Measurements from ENCODE around the gene FRS3. TPM values are rescaled to one million over a fixed set of nuclear protein-coding genes. Genes with fewer than 3 reads are reported as not detected.

FRS3 gene
- total and polyA plus RNA-seq, 9 of the 15 experiments (the other 6 are each of a cell fraction or from before 2014, with no cell fraction given), result 0.03 to 3.7 (median 1.6) TPM

DNA sequence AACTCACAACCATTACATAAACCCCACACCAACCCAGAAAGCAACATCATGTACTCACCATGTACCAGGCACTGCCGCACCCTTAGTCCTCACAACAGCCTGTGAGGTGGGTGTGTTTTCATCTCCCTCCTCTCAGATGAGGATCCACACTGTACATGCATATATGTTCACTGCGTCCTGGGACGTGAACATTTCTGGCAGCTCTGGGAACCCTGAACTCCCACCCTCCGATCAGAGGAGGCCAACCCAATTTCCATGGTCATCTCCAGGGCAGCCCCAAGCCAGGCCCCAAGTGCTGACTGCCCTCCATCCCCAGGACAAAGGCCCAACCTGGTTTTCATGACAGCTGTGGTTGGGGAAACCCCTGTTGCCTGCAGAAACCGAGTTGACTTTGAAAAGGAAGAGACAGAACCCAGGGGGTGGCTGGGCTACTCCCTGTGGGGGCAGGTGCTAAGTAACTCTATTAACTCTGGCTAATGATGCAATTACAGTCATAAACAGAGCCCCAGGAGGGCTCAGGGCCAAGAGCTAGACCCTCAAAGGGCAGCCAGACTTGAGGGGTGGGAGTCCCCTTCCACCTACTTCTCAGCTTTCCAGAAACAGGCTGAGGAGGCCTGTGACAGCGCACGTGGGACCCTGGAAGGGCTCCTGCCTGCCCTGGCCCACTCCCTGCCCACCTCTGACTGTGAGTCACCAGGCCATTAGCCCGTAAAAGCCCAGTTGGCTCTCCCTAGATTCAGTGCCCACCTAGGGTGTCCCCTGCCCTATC is 46.9 kb downstream of the FRS3 start (continued):
- TF ChIP-seq, protein P1, sequence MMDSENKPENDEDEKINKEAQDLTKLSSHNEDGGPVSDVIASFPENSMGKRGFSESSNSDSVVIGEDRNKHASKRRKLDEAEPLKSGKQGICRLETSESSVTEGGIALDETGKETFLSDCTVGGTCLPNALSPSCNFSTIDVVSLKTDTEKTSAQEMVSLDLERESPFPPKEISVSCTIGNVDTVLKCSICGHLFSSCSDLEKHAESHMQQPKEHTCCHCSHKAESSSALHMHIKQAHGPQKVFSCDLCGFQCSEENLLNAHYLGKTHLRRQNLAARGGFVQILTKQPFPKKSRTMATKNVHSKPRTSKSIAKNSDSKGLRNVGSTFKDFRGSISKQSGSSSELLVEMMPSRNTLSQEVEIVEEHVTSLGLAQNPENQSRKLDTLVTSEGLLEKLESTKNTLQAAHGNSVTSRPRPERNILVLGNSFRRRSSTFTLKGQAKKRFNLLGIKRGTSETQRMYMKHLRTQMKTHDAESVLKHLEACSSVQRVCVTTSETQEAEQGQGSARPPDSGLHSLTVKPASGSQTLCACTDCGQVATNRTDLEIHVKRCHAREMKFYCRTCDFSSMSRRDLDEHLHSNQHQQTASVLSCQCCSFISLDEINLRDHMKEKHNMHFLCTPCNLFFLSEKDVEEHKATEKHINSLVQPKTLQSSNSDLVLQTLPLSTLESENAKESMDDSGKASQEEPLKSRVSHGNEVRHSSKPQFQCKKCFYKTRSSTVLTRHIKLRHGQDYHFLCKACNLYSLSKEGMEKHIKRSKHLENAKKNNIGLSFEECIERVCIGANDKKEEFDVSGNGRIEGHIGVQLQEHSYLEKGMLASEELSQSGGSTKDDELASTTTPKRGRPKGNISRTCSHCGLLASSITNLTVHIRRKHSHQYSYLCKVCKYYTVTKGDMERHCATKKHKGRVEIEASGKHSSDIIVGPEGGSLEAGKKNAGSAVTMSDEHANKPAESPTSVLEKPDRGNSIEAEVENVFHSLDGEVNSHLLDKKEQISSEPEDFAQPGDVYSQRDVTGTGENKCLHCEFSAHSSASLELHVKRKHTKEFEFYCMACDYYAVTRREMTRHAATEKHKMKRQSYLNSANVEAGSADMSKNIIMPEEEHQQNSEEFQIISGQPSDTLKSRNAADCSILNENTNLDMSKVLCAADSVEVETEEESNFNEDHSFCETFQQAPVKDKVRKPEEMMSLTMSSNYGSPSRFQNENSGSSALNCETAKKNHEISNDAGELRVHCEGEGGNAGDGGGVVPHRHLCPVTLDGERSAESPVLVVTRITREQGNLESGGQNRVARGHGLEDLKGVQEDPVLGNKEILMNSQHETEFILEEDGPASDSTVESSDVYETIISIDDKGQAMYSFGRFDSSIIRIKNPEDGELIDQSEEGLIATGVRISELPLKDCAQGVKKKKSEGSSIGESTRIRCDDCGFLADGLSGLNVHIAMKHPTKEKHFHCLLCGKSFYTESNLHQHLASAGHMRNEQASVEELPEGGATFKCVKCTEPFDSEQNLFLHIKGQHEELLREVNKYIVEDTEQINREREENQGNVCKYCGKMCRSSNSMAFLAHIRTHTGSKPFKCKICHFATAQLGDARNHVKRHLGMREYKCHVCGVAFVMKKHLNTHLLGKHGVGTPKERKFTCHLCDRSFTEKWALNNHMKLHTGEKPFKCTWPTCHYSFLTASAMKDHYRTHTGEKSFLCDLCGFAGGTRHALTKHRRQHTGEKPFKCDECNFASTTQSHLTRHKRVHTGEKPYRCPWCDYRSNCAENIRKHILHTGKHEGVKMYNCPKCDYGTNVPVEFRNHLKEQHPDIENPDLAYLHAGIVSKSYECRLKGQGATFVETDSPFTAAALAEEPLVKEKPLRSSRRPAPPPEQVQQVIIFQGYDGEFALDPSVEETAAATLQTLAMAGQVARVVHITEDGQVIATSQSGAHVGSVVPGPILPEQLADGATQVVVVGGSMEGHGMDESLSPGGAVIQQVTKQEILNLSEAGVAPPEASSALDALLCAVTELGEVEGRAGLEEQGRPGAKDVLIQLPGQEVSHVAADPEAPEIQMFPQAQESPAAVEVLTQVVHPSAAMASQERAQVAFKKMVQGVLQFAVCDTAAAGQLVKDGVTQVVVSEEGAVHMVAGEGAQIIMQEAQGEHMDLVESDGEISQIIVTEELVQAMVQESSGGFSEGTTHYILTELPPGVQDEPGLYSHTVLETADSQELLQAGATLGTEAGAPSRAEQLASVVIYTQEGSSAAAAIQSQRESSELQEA (IDR thresholded peaks at IDR 0.05; ENCODE audit: low read depth), result no peak
- TF ChIP-seq GABPB1 (CRISPR knock-in tag; IDR thresholded peaks at IDR 0.05) (no peak), DLX4 (CRISPR knock-in tag; IDR thresholded peaks at IDR 0.05) (no peak), CEBPG (CRISPR knock-in tag; IDR thresholded peaks at IDR 0.05) (0 out of 2 replicates have a peak, but pooled peaks have one; percentile 20), CEBPG (tag; conservative IDR thresholded peaks at IDR 0.05 in 1 of 2, IDR thresholded peaks at IDR 0.05 in 1 of 2) (no peak), ZNF586 (CRISPR knock-in tag; conservative IDR thresholded peaks at IDR 0.05) (no peak), SP2 (IDR thresholded peaks at IDR 0.05; ENCODE audit: extremely low read depth, low read depth, low read length, poor library complexity, severe bottlenecking) (no peak), ZNF561 (CRISPR knock-in tag; conservative IDR thresholded peaks at IDR 0.05) (no peak)
- TF ChIP-seq, protein P2, sequence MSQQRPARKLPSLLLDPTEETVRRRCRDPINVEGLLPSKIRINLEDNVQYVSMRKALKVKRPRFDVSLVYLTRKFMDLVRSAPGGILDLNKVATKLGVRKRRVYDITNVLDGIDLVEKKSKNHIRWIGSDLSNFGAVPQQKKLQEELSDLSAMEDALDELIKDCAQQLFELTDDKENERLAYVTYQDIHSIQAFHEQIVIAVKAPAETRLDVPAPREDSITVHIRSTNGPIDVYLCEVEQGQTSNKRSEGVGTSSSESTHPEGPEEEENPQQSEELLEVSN (IDR thresholded peaks at IDR 0.05; ENCODE audit: borderline replicate concordance in 1 of 2, extremely low read depth in 1 of 2, insufficient read depth in 1 of 2, insufficient read length in 1 of 2, low read depth in 1 of 2, low read length in 1 of 2, poor library complexity in 1 of 2, severe bottlenecking in 1 of 2), result no peak

Data from K562 (cell line).